Colonic mucosa (tissue), 4 donors: Measurements from ENCODE around the gene LDLRAD3. TPM values are rescaled to one million over a fixed set of nuclear protein-coding genes. Genes with fewer than 3 reads are reported as not detected.

Experiments
- DNase-seq: peaks from one replicate; pipeline ENCODE4 v3.0.0-alpha.2; 2020
- H3K27ac ChIP-seq: fragments of 200-600 bp; one replicate; pipeline ENCODE4 v1.8.0; 2021
- H3K27me3 ChIP-seq: fragments of 200-600 bp; one replicate; pipeline ENCODE4 v1.8.0; 2021
- H3K36me3 ChIP-seq: fragments of 200-600 bp; one replicate; pipeline ENCODE4 v1.8.0; 2021
- H3K4me1 ChIP-seq: fragments of 200-600 bp; one replicate; pipeline ENCODE4 v1.8.0; 2021; ENCODE audit warnings: mild to moderate bottlenecking
- H3K4me3 ChIP-seq: fragments of 200-600 bp; one replicate; pipeline ENCODE4 v1.8.0; 2021
- H3K9ac ChIP-seq, 2 donors: one replicate each; pipeline ENCODE4 v1.7.0; 2013; ENCODE audit warnings: control low read depth in 2 of 2, low read depth in 2 of 2, low read length in 2 of 2
- H3K9me3 ChIP-seq: fragments of 200-600 bp; one replicate; pipeline ENCODE4 v1.8.0; 2021
- intact Hi-C: fragments of 100-400 bp; cut with DNase I; formaldehyde crosslinking; loops from one replicate; pipeline ENCODE4 v1.14.1; 2022
- total RNA-seq, 2 donors: library from RNA; stranded (reverse); fragmentation: NEBNext Ultra II Directional in 1 of 2; extraction: Animal tissue kit (Norgen Biotek cat#: 25700) in 1 of 2; gene quantifications; one replicate each; pipeline ENCODE4 v1.2.1, GENCODE V29; 2021
- TF ChIP-seq, protein P1 (sequence below): fragments of 200-600 bp; IDR thresholded peaks from one replicate; pipeline ENCODE4 v1.8.0; 2022; ENCODE audit warnings: antibody characterized with exemption, mild to moderate bottlenecking
- donor health status: healthy.
- donor health status: DM: no; HTN: no; CAD: no.
- donor health status: DM: no; HTN: no; CAD: no.

The LDLRAD3 gene
- total RNA-seq, 2 donors from 2014 or later: 1.9 to 2.9 TPM

DNA sequence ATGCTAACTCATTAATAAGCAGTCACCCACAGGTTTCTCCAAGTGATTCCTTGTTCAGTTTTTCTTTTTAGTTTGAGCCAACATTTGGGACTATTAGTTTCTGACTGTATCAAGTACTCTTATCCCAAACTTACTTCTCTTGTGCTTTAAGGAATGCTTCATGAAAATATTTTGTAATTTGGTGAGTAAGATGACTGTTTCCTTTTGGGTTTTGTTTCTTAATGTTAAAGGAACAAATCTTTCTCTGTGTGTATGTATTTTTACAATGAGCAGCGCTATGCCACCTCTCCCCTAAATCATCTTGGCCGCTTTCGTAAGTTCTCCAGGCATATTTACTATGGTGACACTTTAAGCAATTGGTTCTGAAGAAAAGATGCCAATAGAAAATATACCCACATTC is 72.4 kb downstream of the LDLRAD3 start:
- intact Hi-C loops: no loop called here
- H3K27ac ChIP-seq: no peak overlapping the region
- H3K9ac ChIP-seq: no peak overlapping the region
- no peak overlapping the region for H3K4me3 ChIP-seq
- no peaks in the 10 kb centered on the region for H3K27me3 ChIP-seq
- no peaks in the 10 kb centered on the region for H3K4me1 ChIP-seq
- TF ChIP-seq, protein P1, sequence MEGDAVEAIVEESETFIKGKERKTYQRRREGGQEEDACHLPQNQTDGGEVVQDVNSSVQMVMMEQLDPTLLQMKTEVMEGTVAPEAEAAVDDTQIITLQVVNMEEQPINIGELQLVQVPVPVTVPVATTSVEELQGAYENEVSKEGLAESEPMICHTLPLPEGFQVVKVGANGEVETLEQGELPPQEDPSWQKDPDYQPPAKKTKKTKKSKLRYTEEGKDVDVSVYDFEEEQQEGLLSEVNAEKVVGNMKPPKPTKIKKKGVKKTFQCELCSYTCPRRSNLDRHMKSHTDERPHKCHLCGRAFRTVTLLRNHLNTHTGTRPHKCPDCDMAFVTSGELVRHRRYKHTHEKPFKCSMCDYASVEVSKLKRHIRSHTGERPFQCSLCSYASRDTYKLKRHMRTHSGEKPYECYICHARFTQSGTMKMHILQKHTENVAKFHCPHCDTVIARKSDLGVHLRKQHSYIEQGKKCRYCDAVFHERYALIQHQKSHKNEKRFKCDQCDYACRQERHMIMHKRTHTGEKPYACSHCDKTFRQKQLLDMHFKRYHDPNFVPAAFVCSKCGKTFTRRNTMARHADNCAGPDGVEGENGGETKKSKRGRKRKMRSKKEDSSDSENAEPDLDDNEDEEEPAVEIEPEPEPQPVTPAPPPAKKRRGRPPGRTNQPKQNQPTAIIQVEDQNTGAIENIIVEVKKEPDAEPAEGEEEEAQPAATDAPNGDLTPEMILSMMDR: no peak
- no peaks in the 10 kb centered on the region for H3K9me3 ChIP-seq
- no peaks in the 10 kb centered on the region for H3K36me3 ChIP-seq
- no peak for DNase-seq

DNA sequence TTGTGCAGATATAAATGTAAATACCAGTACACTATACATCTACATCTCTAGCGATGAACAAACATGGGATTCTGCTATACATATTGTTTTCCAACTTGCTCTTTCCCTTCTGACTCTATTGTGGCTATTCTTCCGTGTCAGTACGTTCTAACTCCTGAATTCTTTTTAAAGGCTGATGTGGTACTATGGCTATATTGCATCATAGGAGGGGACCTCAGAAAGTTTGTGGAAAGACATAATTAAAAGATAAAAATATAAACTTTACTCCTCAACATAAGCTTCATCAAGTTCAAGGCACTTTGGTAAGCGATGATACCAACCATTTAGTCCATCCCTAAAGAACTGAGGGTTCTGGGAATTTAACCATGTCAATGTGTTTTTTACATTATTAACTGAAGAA is 72.8 kb downstream of the LDLRAD3 start:
- Histone ChIP-seq H3K9ac (no peak overlapping the region), H3K27me3 (no peaks in the 10 kb centered on the region), H3K4me3 (no peak overlapping the region), H3K4me1 (no peaks in the 10 kb centered on the region), H3K36me3 (no peaks in the 10 kb centered on the region), H3K9me3 (no peaks in the 10 kb centered on the region), H3K27ac (no peak overlapping the region)
- no peak for DNase-seq
- TF ChIP-seq, protein P1: no peak
- intact Hi-C loops: no loop called here

DNA sequence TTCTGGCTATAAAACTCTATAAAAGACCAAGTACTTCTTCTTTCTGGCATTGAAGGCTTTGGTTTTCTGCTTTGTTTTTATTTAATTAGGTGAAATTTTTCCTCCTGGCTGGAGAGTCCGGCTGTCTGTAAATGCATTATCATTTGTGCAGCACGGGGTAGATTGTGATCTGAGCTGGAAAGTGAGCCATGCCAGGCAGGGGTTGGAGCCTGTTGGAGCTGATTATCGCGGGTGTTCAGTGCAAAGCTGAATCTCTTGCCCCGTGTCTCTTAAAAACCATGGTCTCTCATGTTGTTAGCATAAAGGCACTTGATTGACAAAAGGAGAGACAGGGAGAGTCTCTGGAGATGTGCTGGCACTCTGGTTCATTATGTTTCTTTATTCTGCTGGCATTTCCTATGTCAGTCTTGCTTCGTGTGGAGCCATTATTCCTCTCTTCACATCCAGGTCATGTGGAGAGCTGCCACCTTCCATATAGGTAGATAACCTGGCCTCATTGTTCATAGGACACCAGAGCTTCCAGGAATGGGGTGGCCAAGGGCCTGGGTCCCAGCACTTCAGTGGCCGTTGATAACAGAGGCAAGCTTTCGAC is 75.2 kb downstream of the LDLRAD3 start:
- Histone ChIP-seq H3K36me3 (no peaks in the 10 kb centered on the region), H3K27ac (no peak overlapping the region), H3K27me3 (no peaks in the 10 kb centered on the region), H3K4me3 (no peak overlapping the region), H3K4me1 (no peaks in the 10 kb centered on the region), H3K9me3 (no peaks in the 10 kb centered on the region), H3K9ac (no peak overlapping the region)
- intact Hi-C loops: no loop called here
- no peak for DNase-seq
- TF ChIP-seq, protein P1: no peak

DNA sequence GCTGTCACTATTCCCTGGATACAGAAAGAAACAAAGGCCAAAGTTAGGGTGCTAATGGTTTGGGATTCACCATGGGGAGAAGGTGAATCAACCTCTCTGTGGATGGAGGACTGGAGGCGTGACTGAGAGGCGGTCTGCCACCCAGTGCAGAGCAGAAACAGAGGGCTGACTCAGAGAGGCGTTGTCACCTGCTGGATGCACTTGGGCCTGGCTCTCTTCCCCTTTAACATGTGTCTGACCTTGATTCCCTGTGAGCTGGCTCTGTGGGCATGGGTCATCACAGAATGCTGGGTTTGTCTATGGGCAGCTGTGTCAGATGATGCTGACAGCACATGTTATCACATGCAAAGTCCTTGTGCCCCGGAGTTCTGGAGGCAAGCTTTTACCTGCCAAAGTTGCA is 75.9 kb downstream of the LDLRAD3 start:
- intact Hi-C loops: no loop called here
- no peak overlapping the region for H3K4me3 ChIP-seq
- H3K36me3 ChIP-seq: no peaks in the 10 kb centered on the region
- no peaks in the 10 kb centered on the region for H3K4me1 ChIP-seq
- H3K9ac ChIP-seq: no peak overlapping the region
- DNase-seq: no peak
- H3K27me3 ChIP-seq: no peaks in the 10 kb centered on the region
- no peak overlapping the region for H3K27ac ChIP-seq
- TF ChIP-seq, protein P1: no peak
- H3K9me3 ChIP-seq: no peaks in the 10 kb centered on the region

DNA sequence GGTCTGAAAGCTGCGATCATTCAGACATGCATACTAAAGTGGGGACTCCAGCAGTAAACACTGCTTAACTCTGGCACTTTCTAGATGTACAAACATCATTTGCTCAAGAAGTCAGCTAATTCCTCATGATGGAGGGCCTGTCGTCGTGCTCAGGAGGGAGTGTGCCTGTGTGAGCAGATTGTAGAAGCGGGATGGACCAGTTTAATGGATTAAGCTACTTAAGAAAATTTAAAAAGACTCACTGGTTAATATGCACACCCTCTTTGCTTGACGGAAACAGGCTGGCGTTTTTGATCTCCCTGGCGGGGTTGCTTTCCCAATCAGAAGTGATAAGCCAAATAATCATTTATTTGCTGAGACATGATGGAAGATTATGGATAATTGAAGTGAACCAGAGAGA is 79.0 kb downstream of the LDLRAD3 start:
- H3K9ac ChIP-seq: no peak overlapping the region
- H3K27ac ChIP-seq: no peak overlapping the region
- intact Hi-C loops: no loop called here
- H3K4me1 ChIP-seq: no peaks in the 10 kb centered on the region
- DNase-seq: no peak
- TF ChIP-seq, protein P1: no peak
- H3K9me3 ChIP-seq: no peaks in the 10 kb centered on the region
- H3K4me3 ChIP-seq: no peak overlapping the region
- H3K27me3 ChIP-seq: no peaks in the 10 kb centered on the region
- no peaks in the 10 kb centered on the region for H3K36me3 ChIP-seq
